GM18507 (cell line): ENCODE measurements around the gene ETNK2.
"Not testable (repeated sequence)": the region's sequence is repeated elsewhere in the genome, so short reads cannot be mapped to it uniquely, and the experiment has no call there.

ENCODE experiments used
- DNase-seq: peaks from one replicate; pipeline ENCODE4 v3.0.0; 2011; ENCODE audit warnings: low read depth; ENCODE audit not compliant: insufficient read length; ENCODE audit errors: extremely low spot score
- FAIRE-seq: peaks from 2 replicates; lab custom pipeline; 2011; peaks lifted over from hg19 to GRCh38; lab: Jason Lieb, UNC

The ETNK2 gene

GRCh38 chr1:204107892-204108291, 44.0 kb downstream of the ETNK2 start:
- DNase-seq, result no peak
- FAIRE-seq, result no peak

- DNase-seq (no peak), FAIRE-seq (no peak)
Measured at GRCh38 chr1:204106825-204107224, 45.0 kb downstream of the ETNK2 start.

GRCh38 chr1:204105131-204105515, 46.7 kb downstream of the ETNK2 start:
- FAIRE-seq (no peak), DNase-seq (no peak)

DNA sequence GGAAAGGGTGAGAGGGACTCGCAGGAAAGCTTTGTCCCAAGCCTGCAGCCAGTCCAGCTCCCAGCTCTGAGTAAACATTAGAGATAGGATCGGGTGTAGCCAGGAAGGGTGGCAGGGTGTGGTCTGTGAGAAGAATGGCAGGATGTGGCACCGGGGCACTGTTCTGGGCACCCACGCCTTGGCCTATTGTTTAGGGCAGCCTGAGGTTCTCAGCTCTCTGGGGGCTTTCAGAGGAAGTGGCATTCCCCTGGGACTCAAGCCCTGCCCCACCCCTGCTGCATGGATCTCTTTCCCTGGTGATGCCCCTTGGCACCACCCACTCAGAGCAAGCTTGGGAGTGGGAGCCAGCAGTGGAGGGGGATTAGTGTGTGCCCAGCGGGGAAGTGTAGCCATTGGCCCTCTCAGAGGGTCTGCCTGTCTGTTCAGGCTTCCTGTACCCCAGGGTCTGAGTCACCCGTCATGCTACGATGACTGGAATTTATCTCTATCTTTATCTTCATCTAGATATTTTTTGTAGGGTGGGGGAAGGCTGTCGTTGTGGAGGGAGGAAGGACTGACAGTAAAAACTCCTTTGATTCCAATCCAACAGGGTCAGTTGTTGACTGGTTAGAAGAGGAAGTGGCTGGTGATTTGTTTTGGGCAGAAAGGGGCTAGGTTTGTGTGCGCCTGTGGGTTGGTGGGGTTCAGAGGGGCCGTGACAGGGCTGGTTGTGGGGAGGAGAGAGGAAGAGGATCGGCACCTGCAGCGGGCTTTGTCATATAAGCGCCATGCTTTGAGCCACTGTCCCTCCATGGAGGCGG, 47.3 kb downstream of the ETNK2 start:
- no peak for DNase-seq

GRCh38 chr1:204103431-204103741, 48.5 kb downstream of the ETNK2 start:
- DNase-seq (no peak), FAIRE-seq (no peak)

More for the DNA sequence above, 47.3 kb downstream of the ETNK2 start:
- FAIRE-seq, result no peak

- FAIRE-seq (no peak), DNase-seq (no peak)
Measured at GRCh38 chr1:204102739-204103430, 49.0 kb downstream of the ETNK2 start.

GRCh38 chr1:204102029-204102611, 49.7 kb downstream of the ETNK2 start:
- no peak for FAIRE-seq
- no peak for DNase-seq

DNA sequence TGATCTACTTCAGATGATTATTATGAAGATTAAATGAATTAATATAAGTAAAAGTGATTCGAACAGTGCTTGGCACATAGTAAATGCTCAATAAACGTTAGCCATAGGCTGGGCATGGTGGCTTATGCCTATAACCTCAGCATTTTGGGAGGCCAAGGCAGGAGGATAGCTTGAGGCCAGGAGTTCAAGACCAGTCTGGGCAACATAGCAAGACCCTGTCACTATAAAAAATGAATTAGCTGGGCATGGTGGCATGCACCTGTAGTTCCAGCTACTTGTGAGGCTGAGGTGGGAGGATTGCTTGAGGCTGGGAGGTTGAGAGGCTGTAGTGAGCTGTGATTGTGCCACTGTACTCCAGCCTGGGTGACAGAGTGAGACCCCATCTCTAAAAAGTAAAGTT, 52.1 kb downstream of the ETNK2 start:
- not testable (repeated sequence) for FAIRE-seq, DNase-seq

DNA sequence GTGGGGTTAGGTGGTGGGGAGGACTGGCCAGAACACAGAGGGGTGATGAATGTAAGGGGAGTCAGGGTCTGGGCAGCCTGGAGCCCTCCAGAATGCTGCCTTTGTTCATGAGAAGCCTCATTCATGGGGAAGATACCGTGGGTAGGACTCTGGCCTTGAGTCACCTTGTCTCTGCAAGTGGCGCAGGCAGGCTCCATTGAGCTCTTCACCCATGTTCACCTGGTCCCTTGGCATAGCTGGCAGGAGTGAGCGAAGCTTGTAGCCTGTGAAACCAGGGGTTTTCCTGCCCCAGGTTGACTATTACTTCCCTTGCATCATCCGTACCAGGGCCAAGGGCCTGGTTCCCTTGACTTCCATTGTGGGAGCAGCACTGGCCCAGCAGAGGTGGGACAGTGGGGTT, 53.2 kb downstream of the ETNK2 start:
- no peak for FAIRE-seq

GRCh38 chr1:204096931-204097330, 54.9 kb downstream of the ETNK2 start:
- FAIRE-seq, result no peak
- DNase-seq, result no peak

More for the DNA sequence above, 53.2 kb downstream of the ETNK2 start:
- no peak for DNase-seq

DNA sequence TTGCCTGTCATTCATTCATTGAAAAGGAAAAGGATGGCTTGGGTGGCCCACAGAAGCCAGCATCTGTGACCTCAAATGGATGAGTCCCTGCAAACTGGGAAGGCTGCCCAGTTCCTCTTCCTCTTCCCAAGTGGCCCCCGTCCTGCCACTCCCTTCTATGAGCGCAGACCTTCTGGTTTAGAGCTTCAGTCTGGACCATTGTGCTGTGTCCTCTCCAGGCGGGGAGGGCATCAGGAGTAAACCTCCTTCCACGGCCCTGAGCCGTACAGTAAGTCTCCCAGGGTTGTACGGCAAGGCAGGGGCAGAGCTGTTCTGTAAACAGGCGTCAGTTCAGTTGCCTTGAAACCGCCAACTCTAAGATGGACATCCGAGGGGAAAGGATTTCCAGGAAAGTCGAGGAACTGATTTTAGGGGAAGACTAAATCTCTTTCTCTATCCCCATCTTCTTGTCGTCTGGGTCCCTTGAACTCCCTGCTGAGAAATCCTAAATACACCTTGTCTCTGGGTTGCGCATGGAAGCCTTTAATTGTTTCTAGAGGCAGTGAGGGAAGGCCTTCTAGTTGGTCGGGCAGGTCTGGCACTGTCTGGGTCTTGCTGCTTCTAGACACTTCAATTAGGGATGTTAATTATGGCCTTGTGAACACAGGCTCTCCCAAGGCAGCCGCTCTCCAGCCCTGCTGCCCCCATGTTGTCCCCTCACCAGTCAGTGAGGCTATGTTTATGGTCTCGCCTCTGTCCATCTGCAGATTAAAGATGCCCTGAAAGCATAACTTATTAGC, 56.8 kb downstream of the ETNK2 start:
- DNase-seq (no peak), FAIRE-seq (no peak)

GRCh38 chr1:204094313-204094729, 57.5 kb downstream of the ETNK2 start:
- FAIRE-seq (no peak), DNase-seq (no peak)

DNA sequence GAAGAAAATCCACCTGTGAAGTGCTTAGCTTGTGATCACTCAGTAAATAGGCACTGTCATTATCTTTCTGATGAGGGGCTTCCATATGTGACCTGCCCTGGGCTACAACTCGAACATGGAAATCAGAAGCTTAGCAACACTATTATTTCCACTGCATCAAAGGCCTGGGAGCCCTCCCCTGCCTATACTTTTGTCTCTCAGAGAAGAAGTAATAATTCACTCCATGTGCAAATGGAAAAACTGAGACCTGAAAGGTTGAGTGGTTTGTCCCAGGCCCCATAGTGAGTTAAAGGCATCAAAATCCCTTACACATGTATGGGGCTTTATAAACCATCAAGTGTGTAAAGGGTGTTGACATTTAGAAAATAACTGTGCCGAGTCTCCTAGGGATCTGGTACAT, 58.1 kb downstream of the ETNK2 start:
- no peak for FAIRE-seq

DNA sequence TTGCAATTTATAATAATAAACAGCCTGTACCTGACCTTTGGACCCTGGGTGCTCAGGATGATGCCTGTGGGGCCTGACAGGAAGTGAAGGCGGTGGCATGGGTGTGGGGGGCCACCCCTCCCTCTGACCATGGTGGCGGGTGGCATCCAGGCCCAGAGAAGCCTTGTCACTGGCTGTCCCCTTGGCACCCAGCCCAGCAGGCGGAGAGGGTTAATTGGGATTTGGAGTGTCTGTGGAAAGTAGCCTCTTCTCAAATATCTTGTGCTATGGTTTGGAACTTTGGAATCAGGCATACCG, 58.5 kb downstream of the ETNK2 start:
- DNase-seq, result no peak
- no peak for FAIRE-seq

More for the DNA sequence above, 58.1 kb downstream of the ETNK2 start:
- DNase-seq, result no peak

GRCh38 chr1:204092632-204093420, 59.0 kb downstream of the ETNK2 start:
- no peak for FAIRE-seq
- no peak for DNase-seq

GRCh38 chr1:204091787-204092312, 60.0 kb downstream of the ETNK2 start:
- FAIRE-seq (no peak), DNase-seq (no peak)

- DNase-seq (no peak), FAIRE-seq (no peak)
Measured at GRCh38 chr1:204091066-204091465, 60.8 kb downstream of the ETNK2 start.

DNA sequence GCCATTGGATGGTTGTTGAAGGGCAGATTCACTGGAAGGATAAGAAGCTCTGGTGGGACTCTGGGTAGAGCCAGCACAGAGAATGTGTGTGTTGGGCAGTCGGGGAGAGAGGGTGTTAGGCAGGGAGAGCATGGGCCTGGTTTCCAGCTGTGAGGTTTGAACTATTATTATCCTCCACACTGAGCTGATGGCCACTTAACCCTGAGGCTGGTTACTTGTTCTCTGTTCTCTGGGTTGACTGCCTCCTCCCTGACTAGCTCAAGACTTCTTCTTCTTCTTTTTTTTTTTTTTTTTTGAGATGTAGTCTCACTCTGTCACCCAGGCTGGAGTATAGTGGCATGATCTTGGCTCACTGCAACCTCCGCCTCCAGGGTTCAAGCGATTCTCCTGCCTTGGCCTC, 61.7 kb downstream of the ETNK2 start:
- not testable (repeated sequence) for FAIRE-seq, DNase-seq

GRCh38 chr1:204089044-204089751, 62.6 kb downstream of the ETNK2 start:
- FAIRE-seq, result no peak
- no peak for DNase-seq
